Ishikawa (cell line): ENCODE data around the gene ANO4.

ENCODE experiments used
- CEBPB ChIP-seq: IDR thresholded peaks from 2 replicates; pipeline ENCODE4 v1.6.1; 2012
- CREB1 ChIP-seq: IDR thresholded peaks from 2 replicates; pipeline ENCODE4 v1.6.1; 2012; ENCODE audit warnings: low read depth
- EGR1 ChIP-seq: IDR thresholded peaks from 2 replicates; pipeline ENCODE4 v1.6.1; 2012
- EP300 ChIP-seq: IDR thresholded peaks from 2 replicates; pipeline ENCODE4 v1.6.1; 2012; ENCODE audit warnings: borderline replicate concordance
- FOXM1 ChIP-seq: IDR thresholded peaks from 2 replicates; pipeline ENCODE4 v1.6.1; 2012; ENCODE audit warnings: low read depth, borderline replicate concordance
- NFIC ChIP-seq: IDR thresholded peaks from 2 replicates; pipeline ENCODE4 v1.6.1; 2012
- RAD21 ChIP-seq: IDR thresholded peaks from 2 replicates; pipeline ENCODE4 v1.6.1; 2012; ENCODE audit warnings: low read depth
- TAF1 ChIP-seq: IDR thresholded peaks from 2 replicates; pipeline ENCODE4 v1.6.1; 2012; ENCODE audit warnings: low read depth, mild to moderate bottlenecking
- TCF12 ChIP-seq: IDR thresholded peaks from 2 replicates; pipeline ENCODE4 v1.6.1; 2012; ENCODE audit warnings: low read depth
- TEAD4 ChIP-seq: IDR thresholded peaks from 2 replicates; pipeline ENCODE4 v1.6.1; 2012
- YY1 ChIP-seq: IDR thresholded peaks from 2 replicates; pipeline ENCODE4 v1.6.1; 2012; ENCODE audit warnings: low read depth
- ZBTB7A ChIP-seq: IDR thresholded peaks from 2 replicates; pipeline ENCODE4 v1.6.1; 2012; ENCODE audit warnings: low read depth
- TF ChIP-seq, protein P1 (sequence below): IDR thresholded peaks from 2 replicates; pipeline ENCODE4 v1.6.1; 2012
- TF ChIP-seq, protein P2 (sequence below): IDR thresholded peaks from 2 replicates; pipeline ENCODE4 v1.6.1; 2012; ENCODE audit warnings: low read depth, mild to moderate bottlenecking
- TF ChIP-seq, protein P3 (sequence below): IDR thresholded peaks from 2 replicates; pipeline ENCODE4 v1.6.1; 2012

ANO4 gene

DNA sequence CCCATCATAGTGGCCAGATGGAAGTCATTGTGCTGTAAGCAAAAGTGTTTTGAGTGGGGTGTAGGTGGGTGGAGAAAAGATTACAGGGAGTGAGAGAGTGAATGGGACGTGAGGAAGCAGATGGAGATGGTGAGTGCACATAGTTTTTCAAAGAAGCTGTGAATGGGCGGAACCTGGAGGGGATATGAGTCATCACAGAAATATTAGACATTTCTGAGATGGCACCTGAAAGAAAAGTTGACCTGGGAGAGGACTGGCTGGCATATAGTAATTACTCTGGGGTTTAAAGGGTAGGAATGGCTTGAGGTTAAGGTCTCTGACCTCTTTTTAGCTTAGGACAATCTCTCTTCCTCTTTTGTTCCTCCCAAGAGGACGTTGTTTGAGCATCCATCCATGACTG is 50.5 kb downstream of the ANO4 start:
- no peak for TF ChIP-seq TEAD4

DNA sequence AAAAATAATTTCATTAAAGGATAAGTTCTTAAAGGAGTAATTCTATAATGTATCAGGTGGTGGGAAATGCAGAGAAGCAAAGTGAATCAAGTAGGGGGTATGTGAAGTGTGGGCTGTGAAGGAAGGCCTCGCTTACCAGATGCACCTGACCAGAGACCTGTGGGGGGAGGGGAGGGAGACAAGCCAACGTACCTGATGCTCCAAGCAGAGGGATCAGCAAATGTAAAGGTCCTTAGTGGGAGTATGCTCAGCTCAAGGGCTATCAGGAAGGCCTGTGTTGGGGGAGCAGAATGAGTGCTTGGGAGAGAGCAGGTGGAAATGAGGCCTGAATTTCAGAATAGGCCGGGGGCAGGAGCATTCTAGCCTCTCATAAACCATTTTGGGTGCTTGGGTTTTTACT is 57.1 kb downstream of the ANO4 start:
- TF ChIP-seq, protein P1, sequence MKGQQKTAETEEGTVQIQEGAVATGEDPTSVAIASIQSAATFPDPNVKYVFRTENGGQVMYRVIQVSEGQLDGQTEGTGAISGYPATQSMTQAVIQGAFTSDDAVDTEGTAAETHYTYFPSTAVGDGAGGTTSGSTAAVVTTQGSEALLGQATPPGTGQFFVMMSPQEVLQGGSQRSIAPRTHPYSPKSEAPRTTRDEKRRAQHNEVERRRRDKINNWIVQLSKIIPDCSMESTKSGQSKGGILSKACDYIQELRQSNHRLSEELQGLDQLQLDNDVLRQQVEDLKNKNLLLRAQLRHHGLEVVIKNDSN: no peak

DNA sequence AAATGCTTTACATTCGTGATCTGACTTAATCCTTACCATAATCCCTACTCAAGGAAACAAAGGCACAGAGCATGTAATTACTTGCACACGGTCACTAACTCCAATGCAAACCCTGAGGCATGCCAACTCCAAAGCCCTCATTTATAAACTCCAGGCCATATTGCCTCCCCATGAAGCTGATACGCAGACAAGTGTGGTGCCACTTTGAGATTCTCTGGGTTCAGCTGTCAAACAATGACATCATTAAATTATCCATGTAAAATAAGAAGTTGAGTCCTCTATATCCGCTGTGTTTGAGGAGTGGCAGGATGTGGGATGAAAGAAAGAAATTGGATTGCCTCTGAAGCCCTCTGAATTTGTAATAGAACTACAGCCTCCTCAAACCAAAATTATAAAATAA is 62.8 kb downstream of the ANO4 start:
- TF ChIP-seq TEAD4 (no peak), YY1 (no peak), NFIC (no peak), TAF1 (no peak), EP300 (no peak), FOXM1 (no peak), CREB1 (no peak), RAD21 (no peak), CEBPB (no peak), ZBTB7A (no peak), EGR1 (no peak), TCF12 (no peak)
- TF ChIP-seq, protein P2, sequence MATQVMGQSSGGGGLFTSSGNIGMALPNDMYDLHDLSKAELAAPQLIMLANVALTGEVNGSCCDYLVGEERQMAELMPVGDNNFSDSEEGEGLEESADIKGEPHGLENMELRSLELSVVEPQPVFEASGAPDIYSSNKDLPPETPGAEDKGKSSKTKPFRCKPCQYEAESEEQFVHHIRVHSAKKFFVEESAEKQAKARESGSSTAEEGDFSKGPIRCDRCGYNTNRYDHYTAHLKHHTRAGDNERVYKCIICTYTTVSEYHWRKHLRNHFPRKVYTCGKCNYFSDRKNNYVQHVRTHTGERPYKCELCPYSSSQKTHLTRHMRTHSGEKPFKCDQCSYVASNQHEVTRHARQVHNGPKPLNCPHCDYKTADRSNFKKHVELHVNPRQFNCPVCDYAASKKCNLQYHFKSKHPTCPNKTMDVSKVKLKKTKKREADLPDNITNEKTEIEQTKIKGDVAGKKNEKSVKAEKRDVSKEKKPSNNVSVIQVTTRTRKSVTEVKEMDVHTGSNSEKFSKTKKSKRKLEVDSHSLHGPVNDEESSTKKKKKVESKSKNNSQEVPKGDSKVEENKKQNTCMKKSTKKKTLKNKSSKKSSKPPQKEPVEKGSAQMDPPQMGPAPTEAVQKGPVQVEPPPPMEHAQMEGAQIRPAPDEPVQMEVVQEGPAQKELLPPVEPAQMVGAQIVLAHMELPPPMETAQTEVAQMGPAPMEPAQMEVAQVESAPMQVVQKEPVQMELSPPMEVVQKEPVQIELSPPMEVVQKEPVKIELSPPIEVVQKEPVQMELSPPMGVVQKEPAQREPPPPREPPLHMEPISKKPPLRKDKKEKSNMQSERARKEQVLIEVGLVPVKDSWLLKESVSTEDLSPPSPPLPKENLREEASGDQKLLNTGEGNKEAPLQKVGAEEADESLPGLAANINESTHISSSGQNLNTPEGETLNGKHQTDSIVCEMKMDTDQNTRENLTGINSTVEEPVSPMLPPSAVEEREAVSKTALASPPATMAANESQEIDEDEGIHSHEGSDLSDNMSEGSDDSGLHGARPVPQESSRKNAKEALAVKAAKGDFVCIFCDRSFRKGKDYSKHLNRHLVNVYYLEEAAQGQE: no peak
- TF ChIP-seq, protein P3, sequence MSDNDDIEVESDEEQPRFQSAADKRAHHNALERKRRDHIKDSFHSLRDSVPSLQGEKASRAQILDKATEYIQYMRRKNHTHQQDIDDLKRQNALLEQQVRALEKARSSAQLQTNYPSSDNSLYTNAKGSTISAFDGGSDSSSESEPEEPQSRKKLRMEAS: no peak
- TF ChIP-seq, protein P1: no peak

DNA sequence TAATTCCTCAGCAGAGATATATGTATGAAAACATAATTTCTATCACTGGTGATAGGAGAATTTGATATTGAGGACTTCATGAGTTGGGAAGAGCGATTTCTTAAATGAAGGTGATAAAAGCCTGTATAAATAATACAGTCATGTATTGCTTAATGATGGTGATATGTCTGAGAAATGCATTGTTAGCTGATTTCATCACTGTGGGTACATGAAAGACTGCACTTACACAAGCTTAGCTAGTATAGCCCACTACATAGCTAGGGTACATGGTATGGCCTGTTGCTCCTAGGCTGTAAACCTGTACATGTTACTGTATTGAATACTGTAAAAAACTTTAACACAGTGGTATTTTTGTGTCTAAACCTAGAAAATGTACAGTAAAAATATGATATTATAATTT is 63.4 kb downstream of the ANO4 start:
- no peak for TF ChIP-seq YY1
- TF ChIP-seq, protein P3: no peak

DNA sequence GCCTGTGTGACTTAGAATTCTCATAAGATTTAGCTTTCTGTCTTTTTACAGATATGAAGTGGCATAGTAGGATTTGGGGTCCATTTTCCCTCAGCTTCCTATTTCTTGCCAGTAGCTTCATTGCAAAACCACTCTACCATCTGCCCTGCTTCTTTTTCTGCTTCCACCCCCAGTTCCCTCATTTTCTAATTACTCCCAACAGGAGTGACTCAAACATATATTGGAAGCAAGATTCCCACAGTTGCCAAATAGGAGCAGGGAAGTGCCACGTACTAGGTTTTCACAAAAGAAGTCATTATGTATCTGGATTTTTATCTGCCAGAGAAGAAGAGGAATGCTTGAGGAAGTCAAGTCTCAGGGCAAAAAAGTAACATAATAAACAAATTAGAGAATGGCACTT is 64.1 kb downstream of the ANO4 start:
- TF ChIP-seq CREB1 (no peak), TAF1 (no peak), TCF12 (no peak), EP300 (no peak), EGR1 (no peak), ZBTB7A (no peak), YY1 (no peak), FOXM1 (no peak)
- TF ChIP-seq, protein P1: no peak
- TF ChIP-seq, protein P2: no peak

DNA sequence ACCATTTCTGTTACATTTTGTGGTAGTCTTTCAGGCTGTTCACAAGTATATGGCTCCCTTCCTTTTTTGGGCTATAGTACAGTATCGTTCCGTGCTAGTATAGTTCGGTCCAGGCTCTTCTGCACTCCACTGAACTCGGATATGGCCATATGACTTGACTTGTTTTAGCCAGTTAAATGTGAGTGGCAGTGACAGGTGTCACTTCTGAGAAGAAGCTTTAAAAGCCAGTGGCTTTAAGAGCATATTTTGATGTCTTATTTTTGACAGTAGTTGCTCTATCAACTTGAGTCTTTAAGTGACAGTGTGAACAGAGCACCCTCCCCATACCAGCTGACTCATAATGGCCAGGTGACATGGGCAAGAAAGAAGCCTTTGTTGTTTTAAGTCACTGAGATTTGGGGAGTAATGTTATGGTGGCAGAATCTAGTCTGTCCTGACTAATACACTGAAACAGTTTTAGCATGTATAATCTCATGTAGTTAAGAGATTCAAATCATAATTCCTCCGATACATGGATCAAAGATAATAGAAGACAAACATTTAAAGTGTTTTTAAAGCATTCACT is 64.6 kb downstream of the ANO4 start:
- TF ChIP-seq CREB1 (no peak), TAF1 (no peak), EP300 (no peak), FOXM1 (no peak)
- TF ChIP-seq, protein P2: no peak
